Hepatocyte (in vitro differentiated cells): ENCODE results near the gene TMEM126B. TPM values are rescaled to one million over a fixed set of nuclear protein-coding genes. Genes with fewer than 3 reads are reported as not detected.

Experiments used
- DNase-seq: peaks from one replicate; pipeline ENCODE4 v3.0.0-alpha.2; 2016; ENCODE audit warnings: low spot score
- H2AFZ ChIP-seq: fragments of 200-600 bp; sonication (generic); 2 replicates; pipeline ENCODE4 v1.6.0; 2016; ENCODE audit warnings: antibody characterized with exemption, mild to moderate bottlenecking
- H3K27ac ChIP-seq: fragments of 200-600 bp; sonication (generic); 2 replicates; pipeline ENCODE4 v1.5.1; 2016; ENCODE audit warnings: mild to moderate bottlenecking
- H3K27me3 ChIP-seq: fragments of 200-600 bp; sonication (generic); 2 replicates; pipeline ENCODE4 v1.6.1; 2016
- H3K36me3 ChIP-seq: fragments of 200-600 bp; sonication (generic); replicated peaks from 2 replicates; pipeline ENCODE4 v1.5.1; 2016; ENCODE audit warnings: low read depth; ENCODE audit not compliant: insufficient read depth
- H3K4me1 ChIP-seq: fragments of 200-600 bp; sonication (generic); 2 replicates; pipeline ENCODE4 v1.5.1; 2016; ENCODE audit warnings: mild to moderate bottlenecking, moderate library complexity; ENCODE audit not compliant: insufficient read depth
- H3K4me2 ChIP-seq: fragments of 200-600 bp; sonication (generic); 2 replicates; pipeline ENCODE4 v1.6.0; 2016
- H3K4me3 ChIP-seq: fragments of 200-600 bp; sonication (generic); 2 replicates; pipeline ENCODE4 v1.5.1; 2016; ENCODE audit warnings: mild to moderate bottlenecking
- H3K79me2 ChIP-seq: fragments of 200-600 bp; sonication (generic); 2 replicates; pipeline ENCODE4 v1.6.0; 2017; ENCODE audit warnings: mild to moderate bottlenecking
- H3K9me2 ChIP-seq: fragments of 200-600 bp; sonication (generic); replicated peaks from 2 replicates; pipeline ENCODE4 v1.6.0; 2017; ENCODE audit warnings: mild to moderate bottlenecking; ENCODE audit not compliant: insufficient read depth
- H3K9me3 ChIP-seq: fragments of 200-600 bp; sonication (generic); 2 replicates; pipeline ENCODE4 v1.5.1; 2016; ENCODE audit warnings: low read depth, mild to moderate bottlenecking
- H4K20me1 ChIP-seq: fragments of 200-600 bp; sonication (generic); 2 replicates; pipeline ENCODE4 v1.6.0; 2016; ENCODE audit warnings: mild to moderate bottlenecking; ENCODE audit not compliant: insufficient read depth, poor library complexity, severe bottlenecking
- EZH2 ChIP-seq: fragments of 200-600 bp; sonication (generic); IDR thresholded peaks from 2 replicates; pipeline ENCODE4 v1.6.1; 2016; ENCODE audit warnings: antibody characterized with exemption, mild to moderate bottlenecking, borderline replicate concordance
- EZH2phosphoT487 ChIP-seq: fragments of 200-600 bp; sonication (generic); IDR thresholded peaks from one replicate; pipeline ENCODE4 v1.6.1; 2018; ENCODE audit warnings: antibody characterized with exemption, mild to moderate bottlenecking, low read depth, moderate library complexity; ENCODE audit not compliant: unreplicated experiment, severe bottlenecking
- WGBS: methylation state at CpG from one replicate; pipeline ENCODE4 v1.1.6; 2016; ENCODE audit warnings: low lambda C conversion rate; ENCODE audit errors: missing lambda C conversion rate; 5-methylcytosine and 5-hydroxymethylcytosine counted together
- polyA plus RNA-seq: library from polyadenylated mRNA; unstranded; fragments of >200 nt; fragmentation: Nextera tagmentation; extraction: Ambion mirVana; gene quantifications from 2 replicates; pipeline ENCODE4 v1.2.1, GENCODE V29; 2016
- total RNA-seq: library from RNA; depleted of rRNA; stranded (reverse); fragments of >200 nt; gene quantifications from 2 replicates; pipeline ENCODE4 v1.2.3, GENCODE V29; 2014
- TF ChIP-seq, protein P1 (sequence below): fragments of 200-600 bp; sonication (generic); IDR thresholded peaks from 2 replicates; pipeline ENCODE4 v1.5.1; 2016; ENCODE audit warnings: antibody characterized with exemption, mild to moderate bottlenecking; ENCODE audit not compliant: poor library complexity

The TMEM126B gene
- total and polyA plus RNA-seq, 2 experiments from 2014 or later = 58.9 to 87.8 TPM

DNA sequence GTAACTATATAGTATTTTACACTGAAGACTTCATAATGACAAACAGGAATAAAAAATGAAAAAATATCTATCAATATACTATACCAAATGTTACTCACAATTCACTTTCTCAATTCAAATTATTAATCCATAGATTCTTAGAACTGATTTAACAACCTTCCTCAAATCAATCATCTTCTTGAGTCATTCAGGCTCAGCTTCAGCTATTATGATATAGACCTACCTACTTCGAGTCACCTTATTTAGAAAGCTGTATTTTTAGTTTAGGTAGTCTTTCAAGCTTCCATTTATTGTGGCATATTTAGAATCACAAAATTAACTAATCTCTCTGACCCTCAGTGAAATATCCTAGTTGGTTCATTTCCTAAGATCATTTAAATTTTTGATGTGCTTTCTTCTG is 28.4 kb downstream of the TMEM126B start:
- WGBS = 100% methylated on average over 1 of the region's 1 CpG
- H3K4me1 ChIP-seq = peaks cover 15% of the 10 kb centered on the region
- peaks cover 47% of the 10 kb centered on the region for H4K20me1 ChIP-seq
- no peak overlapping the region for H3K4me2 ChIP-seq
- H3K9me2 ChIP-seq = no peaks in the 10 kb centered on the region
- no peak overlapping the region for H3K27ac ChIP-seq
- no peaks in the 10 kb centered on the region for H3K27me3 ChIP-seq
- no peak for DNase-seq
- peaks cover 55% of the 10 kb centered on the region for H3K79me2 ChIP-seq
- no peaks in the 10 kb centered on the region for H3K36me3 ChIP-seq
- TF ChIP-seq EZH2phosphoT487 (no peak), EZH2 (no peak)
- TF ChIP-seq, protein P1, sequence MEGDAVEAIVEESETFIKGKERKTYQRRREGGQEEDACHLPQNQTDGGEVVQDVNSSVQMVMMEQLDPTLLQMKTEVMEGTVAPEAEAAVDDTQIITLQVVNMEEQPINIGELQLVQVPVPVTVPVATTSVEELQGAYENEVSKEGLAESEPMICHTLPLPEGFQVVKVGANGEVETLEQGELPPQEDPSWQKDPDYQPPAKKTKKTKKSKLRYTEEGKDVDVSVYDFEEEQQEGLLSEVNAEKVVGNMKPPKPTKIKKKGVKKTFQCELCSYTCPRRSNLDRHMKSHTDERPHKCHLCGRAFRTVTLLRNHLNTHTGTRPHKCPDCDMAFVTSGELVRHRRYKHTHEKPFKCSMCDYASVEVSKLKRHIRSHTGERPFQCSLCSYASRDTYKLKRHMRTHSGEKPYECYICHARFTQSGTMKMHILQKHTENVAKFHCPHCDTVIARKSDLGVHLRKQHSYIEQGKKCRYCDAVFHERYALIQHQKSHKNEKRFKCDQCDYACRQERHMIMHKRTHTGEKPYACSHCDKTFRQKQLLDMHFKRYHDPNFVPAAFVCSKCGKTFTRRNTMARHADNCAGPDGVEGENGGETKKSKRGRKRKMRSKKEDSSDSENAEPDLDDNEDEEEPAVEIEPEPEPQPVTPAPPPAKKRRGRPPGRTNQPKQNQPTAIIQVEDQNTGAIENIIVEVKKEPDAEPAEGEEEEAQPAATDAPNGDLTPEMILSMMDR = no peak
- H3K9me3 ChIP-seq = no peaks in the 10 kb centered on the region
- H3K4me3 ChIP-seq = no peak overlapping the region
- H2AFZ ChIP-seq = no peak overlapping the region

- Histone ChIP-seq H3K27ac (no peak overlapping the region), H3K9me2 (no peaks in the 10 kb centered on the region)
Measured at GRCh38 chr11:85658180-85658579, 29.8 kb downstream of the TMEM126B start.

GRCh38 chr11:85661972-85662664 is 33.7 kb downstream of the TMEM126B start:
- H3K9me2 ChIP-seq = no peaks in the 10 kb centered on the region
- no peaks in the 10 kb centered on the region for H3K9me3 ChIP-seq
- no peak for TF ChIP-seq EZH2
- TF ChIP-seq, protein P1 = no peak
- TF ChIP-seq EZH2phosphoT487 = no peak
- 20% methylated on average over 4 of the region's 4 CpGs for WGBS
- H3K27ac ChIP-seq = no peak overlapping the region
- no peak overlapping the region for H2AFZ ChIP-seq
- peaks cover 73% of the 10 kb centered on the region for H3K79me2 ChIP-seq
- no peaks in the 10 kb centered on the region for H3K36me3 ChIP-seq
- peak overlapping the region; percentile 91 for H3K4me2 ChIP-seq
- DNase-seq = no peak
- peak overlapping the region; percentile 95 for H3K4me3 ChIP-seq
- H3K27me3 ChIP-seq = no peaks in the 10 kb centered on the region
- peaks cover 22% of the 10 kb centered on the region for H3K4me1 ChIP-seq
- peaks cover 73% of the 10 kb centered on the region for H4K20me1 ChIP-seq

More at GRCh38 chr11:85658180-85658579, 29.8 kb downstream of the TMEM126B start:
- Histone ChIP-seq H3K79me2 (peaks cover 69% of the 10 kb centered on the region), H3K9me3 (no peaks in the 10 kb centered on the region), H3K4me3 (no peak overlapping the region), H4K20me1 (peaks cover 61% of the 10 kb centered on the region), H3K27me3 (no peaks in the 10 kb centered on the region), H3K36me3 (no peaks in the 10 kb centered on the region), H2AFZ (no peak overlapping the region), H3K4me2 (no peak overlapping the region), H3K4me1 (peaks cover 22% of the 10 kb centered on the region)
- 79% methylated on average over 1 of the region's 1 CpG for WGBS
- TF ChIP-seq EZH2phosphoT487 = no peak
- no peak for TF ChIP-seq EZH2
- TF ChIP-seq, protein P1 = no peak
- DNase-seq = no peak
